CD4-positive, alpha-beta T cell treated with Interleukin-12 subunit alpha and Interleukin-12 subunit beta, for 1 hour (primary cell): ENCODE measurements around the gene DCAF12L1.

Source experiments
- DNase-seq: peaks from one replicate; pipeline ENCODE4 v3.0.0-alpha.2; 2020

DCAF12L1 gene

GRCh38 chrX:126552313-126553022 is at the start of gene DCAF12L1:
TSS of gene DCAF12L1 (minus strand) at chrX:126552814. CDS start at chrX:126552608, 206 bp downstream.
- DNase-seq: no peak

DNA sequence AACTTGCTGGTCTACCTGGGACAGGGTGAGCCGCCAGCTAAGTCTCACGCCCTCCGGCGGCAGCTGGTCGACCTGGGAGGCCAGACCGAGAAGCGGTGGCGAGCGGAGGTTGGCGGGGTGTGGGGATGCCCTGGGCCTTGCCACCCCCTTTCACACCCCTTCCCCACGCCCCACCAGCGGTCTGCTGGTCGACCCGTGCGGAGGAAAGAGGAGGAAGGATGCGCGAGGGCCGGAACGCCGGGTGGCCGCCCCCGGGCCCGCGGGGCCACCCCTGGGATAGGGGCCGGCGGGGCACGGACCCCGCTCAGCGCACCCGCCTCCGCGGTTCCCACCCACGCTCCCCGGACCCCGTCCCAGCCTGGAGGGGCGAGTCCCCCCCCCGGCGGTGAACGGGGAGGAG is 28.3 kb upstream of the DCAF12L1 start:
- no peak for DNase-seq

DNA sequence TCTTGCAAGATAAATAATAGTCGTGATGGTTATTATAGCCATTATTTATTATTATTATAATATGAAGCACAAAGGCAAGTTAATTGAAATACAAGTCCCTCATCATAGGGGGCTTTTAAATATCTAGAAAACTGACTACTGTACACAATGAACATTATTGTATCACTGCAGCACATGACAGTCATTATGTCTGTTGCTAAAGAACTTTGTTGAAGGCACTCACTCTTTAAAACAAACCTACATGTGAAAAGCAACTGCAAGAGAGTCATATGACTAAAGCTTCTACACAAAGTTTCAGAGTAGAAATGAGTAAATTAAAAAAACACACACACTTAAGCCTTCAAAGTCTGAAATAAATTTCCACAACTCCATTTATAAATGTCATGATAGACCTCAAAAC is 23.3 kb upstream of the DCAF12L1 start:
- no peak for DNase-seq

DNA sequence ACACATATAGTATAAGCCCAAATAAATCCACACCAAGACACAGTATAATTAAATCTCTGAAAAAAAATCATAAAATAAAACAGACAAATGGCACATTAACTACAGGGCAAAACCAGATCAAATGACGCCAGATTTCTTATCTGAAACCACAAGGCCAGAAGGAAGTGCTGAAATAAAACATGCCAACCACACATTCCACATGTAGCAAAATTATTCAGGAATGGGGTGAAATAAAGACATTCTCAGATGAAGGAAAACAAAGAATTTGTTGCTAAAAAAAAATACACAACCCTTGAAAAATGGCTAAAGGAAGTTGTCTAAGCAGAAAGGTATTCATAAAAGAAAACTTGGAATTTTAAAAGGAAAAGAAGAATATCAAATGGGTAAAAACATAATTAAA is 4.5 kb upstream of the DCAF12L1 start:
- DNase-seq: no peak

DNA sequence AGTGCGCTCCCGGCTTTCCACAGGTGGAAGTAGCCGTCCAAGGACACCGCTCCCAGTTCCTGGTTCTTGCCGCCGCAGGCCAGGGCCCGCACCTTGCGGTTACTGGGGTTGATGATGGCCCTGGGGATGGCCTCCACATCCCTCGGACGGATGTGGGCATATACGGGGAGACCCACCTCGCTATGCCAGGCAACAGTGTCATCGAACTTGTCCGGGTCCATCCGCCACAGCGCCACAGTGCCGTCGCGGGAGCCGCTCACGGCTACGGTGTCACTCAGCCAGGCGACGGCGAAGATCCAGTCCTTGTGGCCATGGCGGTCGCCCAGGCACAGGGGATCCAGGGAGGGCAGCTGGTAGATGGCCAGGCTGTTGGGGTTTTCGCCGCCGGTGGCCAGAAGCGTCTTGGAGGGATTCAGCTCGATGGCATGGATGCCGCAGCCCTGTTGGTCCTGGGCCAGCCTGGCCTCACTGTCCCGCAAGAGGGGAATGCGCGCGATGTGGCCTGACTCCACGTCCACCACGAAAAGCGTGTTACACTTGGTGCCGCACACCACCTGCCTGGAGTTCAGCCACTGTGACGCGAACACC is 795 bp downstream of the DCAF12L1 start:
- DNase-seq: no peak

GRCh38 chrX:126551306-126551705 is 1.3 kb downstream of the DCAF12L1 start:
- no peak for DNase-seq

DNA sequence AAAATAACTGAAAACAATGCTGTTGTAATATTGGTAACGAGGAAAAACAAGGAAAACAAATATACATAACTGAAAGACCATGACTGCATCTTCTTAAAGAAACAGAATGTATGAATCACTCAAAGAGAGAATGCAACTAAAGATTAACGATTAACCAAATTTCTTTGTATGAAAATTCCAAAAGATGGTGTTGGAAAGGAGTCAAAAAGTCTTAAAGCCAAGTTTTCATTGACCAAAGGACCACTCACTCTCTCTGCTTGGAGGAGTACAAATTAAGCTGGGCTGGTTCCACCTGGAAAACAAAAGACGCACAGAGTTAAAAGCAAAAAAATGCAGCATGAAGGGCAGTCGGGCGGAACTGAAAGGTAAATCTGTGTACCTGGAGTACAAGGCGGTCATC is 1.8 kb downstream of the DCAF12L1 start:
- no peak for DNase-seq

GRCh38 chrX:126509923-126510322 is 42.7 kb downstream of the DCAF12L1 start:
- DNase-seq: no peak
